NCI-H524 treated with DMSO at 0.1 percent for 48 hours (cell line): ENCODE measurements around the gene LRRC75B.

Experiments
- DNase-seq: peaks from one replicate; lab custom pipeline; 2025; lab: John Stamatoyannopoulos, UW

Gene LRRC75B

GRCh38 chr22:24585461-24585860 is 7.4 kb downstream of the LRRC75B start:
- no peak for DNase-seq

GRCh38 chr22:24584871-24585411 is 7.9 kb downstream of the LRRC75B start:
- DNase-seq: no peak

DNA sequence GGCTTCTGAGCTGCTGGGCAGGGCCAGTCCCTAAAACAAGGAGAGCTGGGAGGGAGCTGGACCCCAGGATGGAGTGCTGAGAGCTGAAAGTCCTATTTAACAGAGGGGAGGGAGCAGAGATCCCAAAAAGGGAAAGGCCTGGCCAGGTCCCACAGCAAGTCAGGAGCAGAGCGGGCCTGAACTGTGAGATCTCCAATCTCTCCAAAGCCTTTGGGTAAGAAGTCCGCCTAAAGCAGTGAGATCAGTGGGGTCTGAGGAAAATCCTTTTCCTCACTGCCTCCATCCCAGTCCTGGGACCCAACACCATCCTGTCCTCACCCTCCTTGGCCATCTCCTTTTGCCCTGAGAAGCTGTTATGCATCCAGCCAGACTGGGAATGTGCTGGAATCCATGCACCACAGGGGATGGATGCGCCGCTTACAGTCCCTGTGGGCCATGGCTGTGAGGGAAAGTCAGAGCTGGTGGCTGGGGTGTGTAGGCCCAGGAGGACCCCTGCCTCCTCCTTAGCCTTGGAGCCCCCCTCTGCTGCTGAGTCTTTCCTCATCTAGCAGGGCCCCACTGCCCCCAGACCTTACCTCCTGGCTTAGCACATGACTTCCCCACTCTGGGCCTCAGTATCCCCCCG is 8.6 kb downstream of the LRRC75B start:
- DNase-seq: no peak

DNA sequence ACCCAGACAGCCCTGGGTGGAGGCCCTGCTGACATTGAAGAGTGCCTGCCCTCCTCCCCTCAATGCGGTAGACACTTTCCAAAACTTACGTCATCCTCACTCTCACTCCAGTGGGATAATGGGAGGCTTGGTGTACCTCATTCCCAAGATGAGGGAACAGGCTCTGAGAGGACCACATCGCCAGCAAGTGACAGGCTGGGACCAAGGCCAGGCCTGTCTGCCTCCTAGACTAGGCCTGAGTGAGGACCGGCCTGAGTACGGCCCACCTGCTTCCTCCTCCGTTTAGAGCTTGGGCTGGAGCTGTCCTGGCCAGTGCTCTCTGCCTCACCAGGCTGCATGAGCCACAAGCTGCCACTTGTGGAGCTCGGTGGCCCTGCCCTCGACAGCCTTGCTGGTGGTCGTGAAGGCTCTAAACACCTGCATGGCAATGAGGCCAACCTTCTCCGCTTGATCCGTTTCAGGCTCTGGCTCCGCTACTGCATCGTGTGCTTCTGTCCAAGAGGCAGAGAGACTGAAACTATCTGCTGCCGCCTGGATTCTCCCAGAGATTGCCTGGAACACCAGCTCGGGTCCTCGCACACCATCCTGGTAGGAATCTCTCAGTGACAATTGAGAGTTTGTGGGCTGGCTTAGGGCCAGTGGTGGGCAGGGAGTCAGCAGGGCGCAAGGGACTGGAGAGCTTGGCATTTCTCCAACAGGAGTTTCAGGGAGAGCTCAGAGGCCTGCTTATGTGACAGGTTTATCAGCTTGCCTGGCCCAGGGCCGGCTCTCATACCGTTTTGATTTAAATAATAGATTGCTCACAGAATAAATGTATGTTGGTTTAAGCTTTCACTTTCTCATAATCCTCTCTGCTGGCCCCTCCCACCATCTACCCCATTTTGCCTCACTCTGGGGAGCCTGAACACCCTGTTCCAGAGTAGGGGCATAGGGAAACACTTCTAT is 9.4 kb downstream of the LRRC75B start:
- peak; percentile 23 for DNase-seq

- no peak for DNase-seq
These were observed 10.6 kb downstream of the LRRC75B start for GRCh38 chr22:24582056-24582814.

DNA sequence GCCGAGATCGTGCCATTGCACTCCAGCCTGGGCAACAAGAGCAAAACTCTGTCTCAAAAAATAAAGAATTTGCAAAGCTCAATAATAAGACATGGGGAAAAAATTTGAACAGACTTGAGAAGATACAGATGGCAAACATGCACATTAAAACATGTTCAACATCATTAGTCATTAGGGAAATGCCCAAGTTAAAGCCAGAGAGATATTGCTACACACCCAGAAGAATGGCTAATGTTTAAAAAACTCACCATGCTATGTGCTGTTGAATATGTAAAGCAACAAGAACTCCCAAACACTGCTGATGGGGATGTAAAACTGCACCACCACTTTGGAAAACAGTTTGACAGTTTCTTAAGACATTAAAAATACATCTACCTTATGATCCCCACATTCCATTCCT is 12.6 kb downstream of the LRRC75B start:
- no peak for DNase-seq

GRCh38 chr22:24579258-24579601 is 13.6 kb downstream of the LRRC75B start:
- no peak for DNase-seq

DNA sequence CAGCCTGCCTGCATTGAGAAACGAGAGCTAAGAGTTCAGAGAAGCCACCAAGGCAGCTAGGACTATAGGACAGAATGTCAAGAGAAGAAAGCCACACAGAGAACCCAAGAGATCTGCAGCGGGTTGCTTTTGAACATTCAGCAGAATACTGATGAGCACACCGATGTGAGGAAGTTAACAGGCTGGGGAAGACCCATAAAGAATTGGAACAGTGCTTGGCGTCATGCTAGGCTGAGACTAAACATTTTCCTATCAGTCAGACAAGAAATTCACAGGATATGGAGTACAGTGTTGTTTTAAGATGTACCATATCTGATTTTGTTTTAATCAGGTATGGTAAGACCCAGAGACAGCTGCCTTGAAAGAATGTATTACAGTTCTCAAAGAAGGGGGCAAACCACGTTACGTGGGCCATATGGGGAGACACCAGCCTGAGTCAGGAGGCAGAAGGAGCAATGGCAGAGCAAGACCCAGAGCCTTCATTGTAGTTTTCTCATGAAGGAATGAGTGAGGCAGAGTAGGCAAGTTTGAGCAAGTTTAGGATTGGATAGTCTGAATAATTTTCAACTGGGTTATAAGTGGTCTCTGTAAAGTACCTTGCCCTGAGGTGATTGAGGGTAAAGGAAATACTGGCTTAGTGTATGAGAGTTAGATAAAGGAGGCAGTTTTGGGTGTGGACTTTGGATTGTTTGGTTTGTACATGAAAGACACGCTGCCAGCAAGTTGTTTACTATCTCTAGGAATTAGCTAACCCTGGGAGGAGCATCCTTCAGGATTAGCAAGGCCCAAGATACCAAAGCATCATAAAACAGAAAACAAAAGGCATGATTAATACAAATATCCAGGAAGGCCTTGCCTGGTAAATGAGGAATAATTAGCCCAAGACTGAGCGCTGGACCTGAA is 14.3 kb downstream of the LRRC75B start:
- no peak for DNase-seq

DNA sequence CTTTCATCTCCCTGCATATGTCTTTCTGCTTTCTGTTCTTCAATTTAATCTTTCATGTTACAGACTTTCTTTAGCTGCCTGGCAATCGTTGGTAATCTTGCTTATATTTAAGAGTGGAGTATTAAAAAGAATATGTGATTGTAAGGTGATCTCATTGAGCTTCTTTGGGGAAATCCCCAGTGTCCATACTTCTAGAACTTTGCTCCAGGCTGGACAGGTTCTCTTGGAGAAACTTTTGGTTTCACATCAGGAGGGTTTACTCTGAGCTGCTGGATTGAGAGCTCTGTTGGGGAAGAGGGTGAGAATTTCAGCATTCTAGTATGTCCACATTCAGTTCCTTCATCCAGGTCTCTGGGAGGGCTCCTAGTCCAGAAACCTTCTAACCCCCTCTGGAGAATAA is 16.1 kb downstream of the LRRC75B start:
- no peak for DNase-seq

DNA sequence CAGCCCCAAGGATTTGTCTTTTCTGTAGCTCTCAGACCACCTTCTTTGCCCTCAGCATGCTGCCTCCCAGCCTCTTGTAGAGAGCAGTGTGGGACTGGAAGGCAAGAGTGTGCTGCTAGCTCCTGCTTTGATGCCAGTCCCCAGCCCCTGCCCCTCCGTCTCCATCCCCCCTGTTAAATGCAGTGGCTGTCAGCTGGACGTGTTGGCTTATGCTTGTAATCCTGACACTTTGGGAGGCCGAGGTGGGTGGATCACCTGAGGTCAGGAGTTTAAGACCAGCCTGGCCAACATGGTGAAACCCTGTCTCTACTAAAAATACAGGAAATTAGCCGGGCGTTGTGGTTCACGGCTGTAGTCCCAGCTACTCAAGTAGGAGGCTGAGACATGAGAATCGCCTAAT is 21.6 kb downstream of the LRRC75B start:
- no peak for DNase-seq

DNA sequence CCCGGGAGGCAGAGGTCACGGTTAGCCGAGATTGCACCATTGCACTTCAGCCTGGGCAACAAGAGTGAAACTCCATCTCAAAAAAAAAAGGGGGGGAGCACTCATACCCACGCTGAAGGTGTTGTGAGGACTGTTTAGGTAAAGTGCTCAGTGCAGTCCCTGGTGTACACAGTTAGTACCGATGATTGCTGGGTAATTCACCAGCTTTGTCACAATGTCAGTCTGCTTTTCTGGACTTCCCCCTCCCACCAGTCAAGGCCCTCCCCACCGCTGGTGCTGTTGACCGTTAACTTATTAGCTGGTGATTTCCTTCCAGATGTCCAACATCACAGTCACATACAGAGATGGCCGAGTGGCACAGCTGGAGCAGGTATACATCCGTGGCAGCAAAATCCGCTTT is 25.2 kb downstream of the LRRC75B start:
- no peak for DNase-seq

DNA sequence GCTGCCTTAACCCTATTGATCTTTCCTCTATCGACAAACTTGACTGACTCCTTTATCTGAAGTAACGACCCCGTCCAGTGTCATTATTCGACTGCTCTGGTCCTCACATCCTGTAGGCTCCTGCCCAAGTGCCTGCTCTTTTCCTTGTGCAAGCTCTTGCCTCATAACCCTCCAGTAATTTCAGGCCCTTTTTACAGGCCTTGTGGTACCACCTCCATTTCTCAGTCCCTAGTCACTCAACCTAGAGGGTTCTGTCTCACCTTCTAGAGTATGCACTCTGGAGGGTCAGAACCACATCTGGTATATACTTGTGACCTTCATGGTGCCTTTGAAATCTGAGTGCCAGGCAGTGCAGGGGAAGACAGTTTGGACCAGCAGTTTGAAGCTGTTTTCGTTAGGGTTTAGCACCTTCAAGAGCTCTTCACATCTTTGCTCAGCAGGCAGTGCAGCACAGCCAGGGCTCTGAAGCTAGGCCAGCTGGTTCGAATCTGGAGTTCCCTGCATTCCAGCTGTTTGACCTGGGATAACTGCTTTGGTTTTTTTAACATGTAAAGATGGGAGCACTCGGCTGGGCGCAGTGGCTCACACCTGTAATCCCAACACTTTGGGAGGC is 25.9 kb downstream of the LRRC75B start:
- DNase-seq: peak; percentile 20

GRCh38 chr22:24565077-24565476 is 27.8 kb downstream of the LRRC75B start:
- no peak for DNase-seq

GRCh38 chr22:24564376-24565058 is 28.4 kb downstream of the LRRC75B start:
- DNase-seq: no peak

GRCh38 chr22:24563246-24563645 is 29.6 kb downstream of the LRRC75B start:
- DNase-seq: no peak

GRCh38 chr22:24559471-24559870 is 33.4 kb downstream of the LRRC75B start:
- no peak for DNase-seq

- peak; percentile 92 for DNase-seq
These were observed 37.5 kb downstream of the LRRC75B start, which contains the start of gene SNRPD3 for GRCh38 chr22:24555165-24556039. Gene SNRPD3, plus strand, starts transcription at chr22:24555999. Its CDS starts 1,676 bp downstream, at chr22:24557675.

DNA sequence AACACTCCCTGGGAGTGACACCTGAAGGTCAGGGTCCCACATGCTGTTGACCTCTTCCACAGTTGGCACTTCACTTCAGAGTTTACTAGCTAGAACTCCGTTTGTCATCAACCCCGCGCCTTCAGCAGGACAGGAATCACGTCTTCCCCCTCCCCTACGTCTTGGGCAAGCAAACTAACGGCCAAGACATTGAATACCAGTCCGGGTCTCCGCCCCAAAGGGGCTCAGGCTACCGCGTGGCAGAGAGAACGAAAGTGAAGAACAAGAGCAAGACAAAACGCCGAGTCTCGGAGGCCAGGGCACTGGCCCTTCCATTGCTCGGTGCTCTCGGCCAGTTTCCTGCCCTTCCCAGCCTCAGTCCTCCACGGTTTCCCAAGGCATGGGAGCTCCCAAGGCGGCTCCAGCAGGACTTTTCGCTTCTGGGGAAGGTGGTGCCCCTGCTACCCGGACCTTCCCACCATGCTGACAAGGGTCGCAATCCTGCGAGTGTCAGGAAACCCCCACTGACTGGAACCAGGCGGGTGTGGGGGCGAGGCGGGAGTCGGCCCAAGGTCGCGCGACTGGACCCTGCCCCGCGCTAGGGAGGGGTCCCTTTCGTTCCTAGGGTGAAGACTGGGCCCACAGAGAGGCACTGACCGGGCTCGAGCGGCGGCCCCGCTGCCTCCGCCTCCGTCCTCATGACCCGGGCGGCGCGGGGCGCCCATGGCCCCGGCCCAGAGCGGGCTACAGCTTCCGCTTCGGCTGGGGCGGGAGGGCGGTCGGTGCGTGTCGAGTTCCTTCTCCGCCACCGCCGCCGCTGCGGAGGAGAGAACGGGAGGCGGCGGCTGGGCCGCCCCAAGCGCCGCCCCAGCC is 38.3 kb downstream of the LRRC75B start, which contains the start of gene GUCD1:
GUCD1 (minus strand) TSS at position 826 of the 852 bp plus-strand sequence; CDS start at position 679, 147 bp downstream.
- DNase-seq: no peak
